ENCODE results near the gene BLOC1S4.
"Not testable (repeated sequence)": the region's sequence is repeated elsewhere in the genome, so short reads cannot be mapped to it uniquely, and the experiment has no call there.

The BLOC1S4 gene, protein sequence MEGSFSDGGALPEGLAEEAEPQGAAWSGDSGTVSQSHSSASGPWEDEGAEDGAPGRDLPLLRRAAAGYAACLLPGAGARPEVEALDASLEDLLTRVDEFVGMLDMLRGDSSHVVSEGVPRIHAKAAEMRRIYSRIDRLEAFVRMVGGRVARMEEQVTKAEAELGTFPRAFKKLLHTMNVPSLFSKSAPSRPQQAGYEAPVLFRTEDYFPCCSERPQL

DNA sequence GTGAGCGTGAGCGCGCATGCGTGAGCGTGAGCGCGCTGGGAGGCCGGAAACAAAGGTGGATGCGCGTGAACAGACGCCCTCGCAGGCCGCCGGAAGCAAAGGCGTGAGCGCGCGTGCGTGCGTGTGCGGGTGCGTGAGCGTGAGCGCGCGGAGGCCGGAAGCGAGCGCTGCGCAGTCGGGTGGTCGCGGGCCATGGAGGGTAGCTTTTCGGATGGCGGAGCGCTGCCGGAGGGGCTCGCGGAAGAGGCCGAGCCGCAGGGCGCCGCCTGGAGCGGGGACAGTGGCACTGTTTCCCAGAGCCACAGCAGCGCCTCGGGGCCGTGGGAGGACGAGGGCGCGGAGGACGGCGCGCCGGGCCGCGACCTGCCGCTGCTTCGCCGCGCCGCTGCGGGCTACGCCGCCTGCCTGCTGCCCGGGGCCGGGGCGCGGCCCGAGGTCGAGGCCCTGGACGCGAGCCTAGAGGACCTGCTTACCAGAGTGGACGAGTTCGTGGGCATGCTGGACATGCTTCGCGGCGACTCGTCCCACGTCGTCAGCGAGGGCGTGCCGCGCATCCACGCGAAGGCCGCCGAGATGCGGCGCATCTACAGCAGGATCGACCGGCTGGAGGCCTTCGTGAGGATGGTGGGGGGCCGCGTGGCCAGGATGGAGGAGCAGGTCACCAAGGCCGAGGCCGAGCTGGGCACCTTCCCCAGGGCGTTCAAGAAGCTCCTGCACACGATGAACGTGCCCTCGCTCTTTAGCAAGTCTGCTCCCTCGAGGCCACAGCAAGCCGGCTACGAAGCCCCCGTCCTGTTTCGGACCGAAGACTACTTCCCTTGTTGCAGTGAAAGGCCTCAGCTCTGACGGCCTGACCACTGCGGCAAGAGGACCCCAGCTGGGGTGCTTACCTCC lies at the start of gene BLOC1S4:
BLOC1S4 (plus strand) TSS at position 157 of the 894 bp plus-strand sequence; CDS start at position 193, 36 bp downstream.
- H3K4me3 ChIP-seq (ENCODE audit: low read depth, low read length), result peak within 1 kb of the TSS; percentile 69
- TF ChIP-seq, protein P1, sequence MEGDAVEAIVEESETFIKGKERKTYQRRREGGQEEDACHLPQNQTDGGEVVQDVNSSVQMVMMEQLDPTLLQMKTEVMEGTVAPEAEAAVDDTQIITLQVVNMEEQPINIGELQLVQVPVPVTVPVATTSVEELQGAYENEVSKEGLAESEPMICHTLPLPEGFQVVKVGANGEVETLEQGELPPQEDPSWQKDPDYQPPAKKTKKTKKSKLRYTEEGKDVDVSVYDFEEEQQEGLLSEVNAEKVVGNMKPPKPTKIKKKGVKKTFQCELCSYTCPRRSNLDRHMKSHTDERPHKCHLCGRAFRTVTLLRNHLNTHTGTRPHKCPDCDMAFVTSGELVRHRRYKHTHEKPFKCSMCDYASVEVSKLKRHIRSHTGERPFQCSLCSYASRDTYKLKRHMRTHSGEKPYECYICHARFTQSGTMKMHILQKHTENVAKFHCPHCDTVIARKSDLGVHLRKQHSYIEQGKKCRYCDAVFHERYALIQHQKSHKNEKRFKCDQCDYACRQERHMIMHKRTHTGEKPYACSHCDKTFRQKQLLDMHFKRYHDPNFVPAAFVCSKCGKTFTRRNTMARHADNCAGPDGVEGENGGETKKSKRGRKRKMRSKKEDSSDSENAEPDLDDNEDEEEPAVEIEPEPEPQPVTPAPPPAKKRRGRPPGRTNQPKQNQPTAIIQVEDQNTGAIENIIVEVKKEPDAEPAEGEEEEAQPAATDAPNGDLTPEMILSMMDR (IDR thresholded peaks at IDR 0.05; ENCODE audit: low read depth, low read length, missing control alignments), result no peak
- peak; percentile 79 for DNase-seq (ENCODE audit: low read depth)

DNA sequence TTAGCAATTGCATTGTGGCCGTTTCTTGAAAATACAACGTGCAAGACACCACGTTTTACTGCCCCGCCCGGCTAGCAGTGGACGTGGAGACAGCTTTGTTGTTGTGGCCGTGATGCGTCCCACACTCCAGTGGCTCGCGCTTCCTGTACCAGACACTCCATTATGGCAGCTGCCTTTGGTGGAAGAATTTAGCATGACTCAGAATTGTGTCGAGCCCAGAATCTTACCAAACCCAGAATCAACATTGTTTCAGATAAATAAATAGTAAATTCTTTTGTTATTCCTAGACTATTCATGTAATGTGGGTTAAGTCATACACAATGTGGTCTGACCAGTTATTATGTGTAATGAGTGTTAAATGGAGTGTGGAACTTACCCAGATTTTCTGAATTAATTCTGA lies 47.6 kb upstream of the BLOC1S4 start:
- no peak overlapping the region for H3K4me3 ChIP-seq (ENCODE audit: low read depth, low read length)
- no peak for DNase-seq (ENCODE audit: low read depth)
- TF ChIP-seq, protein P1 (IDR thresholded peaks at IDR 0.05; ENCODE audit: low read depth, low read length, missing control alignments), result no peak

- TF ChIP-seq, protein P1 (IDR thresholded peaks at IDR 0.05; ENCODE audit: low read depth, low read length, missing control alignments), result no peak
- no peak for DNase-seq (ENCODE audit: low read depth)
- no peak overlapping the region for H3K4me3 ChIP-seq (ENCODE audit: low read depth, low read length)
Measured at GRCh38 chr4:6671648-6672047, 44.3 kb upstream of the BLOC1S4 start.

GRCh38 chr4:6672131-6672530 lies 43.8 kb upstream of the BLOC1S4 start:
- DNase-seq (ENCODE audit: low read depth), result no peak
- no peak overlapping the region for H3K4me3 ChIP-seq (ENCODE audit: low read depth, low read length)
- TF ChIP-seq, protein P1 (IDR thresholded peaks at IDR 0.05; ENCODE audit: low read depth, low read length, missing control alignments), result no peak

- not testable (repeated sequence) for DNase-seq (ENCODE audit: low read depth); H3K4me3 ChIP-seq (ENCODE audit: low read depth, low read length)
Measured at GRCh38 chr4:6672541-6673190, 43.3 kb upstream of the BLOC1S4 start.

DNA sequence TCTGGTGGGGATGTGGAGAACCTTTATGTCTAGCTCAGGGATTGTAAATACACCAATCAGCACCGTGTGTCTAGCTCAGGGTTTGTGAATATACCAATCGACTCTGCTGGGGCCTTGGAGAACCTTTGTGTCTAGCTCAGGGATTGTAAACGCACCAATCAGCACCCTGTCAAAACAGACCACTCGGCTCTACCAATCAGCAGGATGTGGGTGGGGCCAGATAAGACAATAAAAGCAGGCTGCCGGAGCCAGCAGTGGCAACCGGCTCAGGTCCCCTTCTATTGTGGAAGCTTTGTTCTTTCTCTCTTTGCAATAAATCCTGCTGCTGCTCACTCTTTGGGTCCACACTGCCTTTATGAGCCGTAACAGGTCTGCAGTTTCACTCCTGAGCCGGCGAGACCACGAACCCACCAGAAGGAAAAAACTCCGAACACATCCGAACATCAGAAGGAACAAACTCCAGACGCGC lies 42.7 kb upstream of the BLOC1S4 start:
- not testable (repeated sequence) for DNase-seq (ENCODE audit: low read depth); H3K4me3 ChIP-seq (ENCODE audit: low read depth, low read length)

GRCh38 chr4:6673660-6674499 lies 42.1 kb upstream of the BLOC1S4 start:
- peak; percentile 77 for DNase-seq (ENCODE audit: low read depth)
- TF ChIP-seq, protein P1 (IDR thresholded peaks at IDR 0.05; ENCODE audit: low read depth, low read length, missing control alignments), result no peak

More at GRCh38 chr4:6673660-6674499, 42.1 kb upstream of the BLOC1S4 start:
- peak overlapping the region; percentile 56 for H3K4me3 ChIP-seq (ENCODE audit: low read depth, low read length)
